Gastroesophageal sphincter (tissue), 4 donors: ENCODE data around the gene RCHY1. TPM values are rescaled to one million over a fixed set of nuclear protein-coding genes. Genes with fewer than 3 reads are reported as not detected.
A peak's percentile ranks its signal among the peaks of the same experiment; 100 is the strongest.
"Not testable (repeated sequence)": the region's sequence is repeated elsewhere in the genome, so short reads cannot be mapped to it uniquely, and the experiment has no call there.

Experiments
- ATAC-seq: fragments of 150-250 bp; one replicate; pipeline ENCODE4 v1.9.1; 2016; ENCODE audit warnings: mild to moderate bottlenecking, moderate library complexity
- H3K27ac ChIP-seq, 4 donors: fragments of 200-600 bp; sonication (generic) in 3 of 4; 1 replicate in 3 of 4; 2 replicates in 1 of 4; pipeline ENCODE4 v1.5.1; 2016 to 2019
- H3K27me3 ChIP-seq: fragments of 200-600 bp; sonication (generic); one replicate; pipeline ENCODE4 v1.5.1; 2019
- H3K36me3 ChIP-seq, 2 donors: fragments of 200-600 bp; sonication (generic); one replicate each; pipeline ENCODE4 v1.5.1; 2019; ENCODE audit warnings: control low read depth in 1 of 2
- H3K4me1 ChIP-seq, 3 donors: fragments of 200-600 bp; sonication (generic); 1 replicate in 2 of 3; 2 replicates in 1 of 3; pipeline ENCODE4 v1.5.1; 2016 to 2019; ENCODE audit warnings: control low read depth in 2 of 3
- H3K4me3 ChIP-seq, 2 donors: fragments of 200-600 bp; sonication (generic); one replicate each; pipeline ENCODE4 v1.5.1; 2019; ENCODE audit warnings: mild to moderate bottlenecking in 1 of 2, moderate library complexity in 1 of 2
- H3K9me3 ChIP-seq, 3 donors: fragments of 200-600 bp; sonication (generic); one replicate each; pipeline ENCODE4 v1.5.1; 2017 to 2019; ENCODE audit warnings: control low read depth in 2 of 3
- EP300 ChIP-seq: sonication (generic); formaldehyde crosslinking; IDR thresholded peaks from one replicate; pipeline ENCODE4 v1.6.1; 2017; ENCODE audit warnings: antibody characterized with exemption, mild to moderate bottlenecking
- POLR2A ChIP-seq, 2 donors: fragments of 450-650 bp; IDR thresholded peaks; one replicate each; pipeline ENCODE4 v1.6.1; 2017; ENCODE audit warnings: antibody characterized with exemption in 2 of 2, mild to moderate bottlenecking in 2 of 2, moderate library complexity in 1 of 2
- POLR2AphosphoS5 ChIP-seq: sonication (generic); formaldehyde crosslinking; IDR thresholded peaks from one replicate; pipeline ENCODE4 v1.6.1; 2017; ENCODE audit warnings: antibody characterized with exemption
- WGBS, 2 donors: methylation state at CpG; one replicate each; pipeline ENCODE4 v1.1.5; 2018; ENCODE audit warnings: low coverage in 1 of 2; 5-methylcytosine and 5-hydroxymethylcytosine counted together
- total RNA-seq, 4 donors: library from RNA; depleted of rRNA; stranded (reverse); fragments of >200 nt; gene quantifications; one replicate each; pipeline ENCODE4 v1.1.0, GENCODE V29; 2016
- TF ChIP-seq, protein P1 (sequence below), 4 experiments: fragments of 200-600 bp in 2 of 4; fragments of 450-650 bp in 2 of 4; sonication (generic) in 1 of 4; IDR thresholded peaks; one replicate each; pipeline ENCODE4 v1.5.1; 2017 to 2019; ENCODE audit warnings: antibody characterized with exemption in 4 of 4, mild to moderate bottlenecking in 2 of 4, moderate library complexity in 2 of 4

RCHY1 gene
- total RNA-seq, 4 donors from 2014 or later = 11.3 to 28.6 (median 21.4) TPM

GRCh38 chr4:75525910-75526309, 11.7 kb upstream of the RCHY1 start:
- TF ChIP-seq EP300 = no peak
- TF ChIP-seq, protein P1, sequence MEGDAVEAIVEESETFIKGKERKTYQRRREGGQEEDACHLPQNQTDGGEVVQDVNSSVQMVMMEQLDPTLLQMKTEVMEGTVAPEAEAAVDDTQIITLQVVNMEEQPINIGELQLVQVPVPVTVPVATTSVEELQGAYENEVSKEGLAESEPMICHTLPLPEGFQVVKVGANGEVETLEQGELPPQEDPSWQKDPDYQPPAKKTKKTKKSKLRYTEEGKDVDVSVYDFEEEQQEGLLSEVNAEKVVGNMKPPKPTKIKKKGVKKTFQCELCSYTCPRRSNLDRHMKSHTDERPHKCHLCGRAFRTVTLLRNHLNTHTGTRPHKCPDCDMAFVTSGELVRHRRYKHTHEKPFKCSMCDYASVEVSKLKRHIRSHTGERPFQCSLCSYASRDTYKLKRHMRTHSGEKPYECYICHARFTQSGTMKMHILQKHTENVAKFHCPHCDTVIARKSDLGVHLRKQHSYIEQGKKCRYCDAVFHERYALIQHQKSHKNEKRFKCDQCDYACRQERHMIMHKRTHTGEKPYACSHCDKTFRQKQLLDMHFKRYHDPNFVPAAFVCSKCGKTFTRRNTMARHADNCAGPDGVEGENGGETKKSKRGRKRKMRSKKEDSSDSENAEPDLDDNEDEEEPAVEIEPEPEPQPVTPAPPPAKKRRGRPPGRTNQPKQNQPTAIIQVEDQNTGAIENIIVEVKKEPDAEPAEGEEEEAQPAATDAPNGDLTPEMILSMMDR (IDR thresholded peaks at IDR 0.05) = no peak
- 82% methylated on average over 1 of the region's 1 CpG; no CpG with 5 or more reads in 1 of the 2 donors for WGBS, 2 donors
- Histone ChIP-seq H3K4me1 (no peaks in the 10 kb centered on the region), H3K27ac (no peak overlapping the region), H3K9me3 (no peaks in the 10 kb centered on the region), H3K36me3 (peaks cover 8 to 90% of the 10 kb centered on the region in 2 donors), H3K4me3 (no peak overlapping the region), H3K27me3 (no peaks in the 10 kb centered on the region)
- no peak for ATAC-seq

- peaks cover 8 to 82% of the 10 kb centered on the region in 2 donors for H3K36me3 ChIP-seq
- 86 to 92% methylated on average over 1 of the region's 1 CpG for WGBS, 2 donors
Measured at GRCh38 chr4:75525086-75525485, 10.9 kb upstream of the RCHY1 start.

GRCh38 chr4:75519452-75519851, 5.2 kb upstream of the RCHY1 start:
- Histone ChIP-seq H3K4me1 (peaks cover 3 to 26% (median 8%) of the 10 kb centered on the region in 3 donors), H3K36me3 (peaks cover 0 to 50% of the 10 kb centered on the region in 2 donors)
- no CpG with 5 or more reads among the region's 7 CpGs for WGBS, 2 donors
- not testable (repeated sequence) for ATAC-seq, H3K9me3 ChIP-seq, H3K4me3 ChIP-seq, H3K27me3 ChIP-seq, H3K27ac ChIP-seq

More at GRCh38 chr4:75525086-75525485, 10.9 kb upstream of the RCHY1 start:
- H3K27me3 ChIP-seq = no peaks in the 10 kb centered on the region
- TF ChIP-seq POLR2A (IDR thresholded peaks at IDR 0.05) = no peak
- TF ChIP-seq POLR2AphosphoS5 = no peak
- TF ChIP-seq, protein P1 (IDR thresholded peaks at IDR 0.05) = no peak
- no peak for TF ChIP-seq EP300
- H3K4me3 ChIP-seq = no peak overlapping the region
- no peak for ATAC-seq
- no peaks in the 10 kb centered on the region for H3K9me3 ChIP-seq
- H3K27ac ChIP-seq = no peak overlapping the region
- no peaks in the 10 kb centered on the region for H3K4me1 ChIP-seq

GRCh38 chr4:75516144-75516543, 1.9 kb upstream of the RCHY1 start:
- no peak for ATAC-seq
- H3K27ac ChIP-seq = peak overlapping the region in 1 of 4 donors; percentile 29
- H3K36me3 ChIP-seq = peaks cover 0 to 22% of the 10 kb centered on the region in 2 donors
- WGBS, 2 donors = 100% methylated on average over 1 of the region's 1 CpG
- no peaks in the 10 kb centered on the region for H3K9me3 ChIP-seq
- no peak for TF ChIP-seq POLR2A (IDR thresholded peaks at IDR 0.05)
- no peak for TF ChIP-seq POLR2AphosphoS5
- TF ChIP-seq, protein P1 (IDR thresholded peaks at IDR 0.05) = no peak
- H3K27me3 ChIP-seq = no peaks in the 10 kb centered on the region
- H3K4me1 ChIP-seq = peaks cover 14 to 49% (median 18%) of the 10 kb centered on the region in 3 donors
- H3K4me3 ChIP-seq = no peak overlapping the region

GRCh38 chr4:75514949-75515612, 878 bp upstream of the RCHY1 start:
- Histone ChIP-seq H3K27ac (peak overlapping the region; percentile 64 to 99 (median 95)), H3K27me3 (no peaks in the 10 kb centered on the region), H3K9me3 (no peaks in the 10 kb centered on the region), H3K4me3 (peak overlapping the region; percentile 63 to 69), H3K36me3 (peaks cover 0 to 22% of the 10 kb centered on the region in 2 donors), H3K4me1 (peaks cover 14 to 60% (median 18%) of the 10 kb centered on the region in 3 donors)
- WGBS, 2 donors = 42 to 45% methylated on average over 9 of the region's 9 CpGs
- ATAC-seq = no peak
- TF ChIP-seq POLR2AphosphoS5 = no peak
- TF ChIP-seq, protein P1 (IDR thresholded peaks at IDR 0.05) = no peak
- TF ChIP-seq POLR2A (IDR thresholded peaks at IDR 0.05) = no peak
- no peak for TF ChIP-seq EP300
